NCI-H187 treated with DMSO at 0.1 percent for 48 hours (cell line): ENCODE measurements around the gene COL6A2.
"Not testable (repeated sequence)": the region's sequence is repeated elsewhere in the genome, so short reads cannot be mapped to it uniquely, and the experiment has no call there.

ENCODE experiments used
- DNase-seq: peaks from one replicate; lab custom pipeline; 2025; lab: John Stamatoyannopoulos, UW

The COL6A2 gene

DNA sequence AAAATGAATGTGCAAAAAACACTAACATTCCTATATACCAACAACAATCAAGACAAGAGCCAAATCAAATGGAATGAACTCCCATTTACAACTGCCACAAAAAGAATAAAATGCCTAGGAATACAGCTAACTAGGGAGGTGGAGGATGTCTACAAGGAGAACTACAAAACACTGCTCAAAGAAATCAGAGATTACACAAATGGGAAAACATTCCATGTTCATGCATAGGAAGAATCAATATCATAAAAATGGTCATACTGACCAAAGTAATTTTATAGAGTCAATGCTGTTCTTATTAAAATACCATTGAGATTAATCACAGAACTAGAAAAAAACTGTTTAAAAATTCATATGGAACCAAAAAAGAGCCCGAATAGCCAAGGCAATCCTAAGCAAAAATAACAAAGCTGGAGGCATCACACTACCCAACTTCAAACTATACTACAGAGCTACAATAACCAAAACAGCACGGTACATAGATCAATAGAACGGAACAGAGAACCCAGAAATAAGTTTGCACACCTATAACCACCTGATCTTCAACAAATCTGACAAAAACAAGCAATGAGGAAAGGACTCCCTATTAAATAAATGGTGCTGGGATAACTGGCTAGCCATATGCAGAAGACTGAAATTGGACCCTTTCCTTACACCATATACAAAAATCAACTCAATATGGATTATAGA, 78.7 kb downstream of the COL6A2 start:
- DNase-seq, result not testable (repeated sequence)

DNA sequence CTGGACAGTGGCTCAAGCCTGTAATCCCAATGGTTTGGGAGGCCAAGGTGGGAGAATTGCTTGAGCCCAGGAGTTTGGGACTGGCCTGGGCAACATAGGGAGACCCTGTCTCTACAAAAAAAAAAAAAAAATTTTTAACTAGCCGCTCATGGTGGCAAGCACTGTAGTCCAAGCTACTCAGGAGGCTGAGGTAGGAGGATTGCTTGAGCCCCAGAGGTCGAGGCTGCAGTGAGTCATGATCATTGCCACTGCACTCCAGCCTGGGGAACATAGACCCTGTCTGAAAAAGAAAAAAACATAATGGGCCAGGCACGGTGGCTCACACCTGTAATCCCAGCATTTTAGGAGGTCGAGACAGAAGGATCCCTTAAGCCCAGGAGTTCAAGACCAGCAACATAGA, 81.0 kb downstream of the COL6A2 start:
- DNase-seq, result no peak
